ENCODE data around the gene PPDPF. TPM values are rescaled to one million over a fixed set of nuclear protein-coding genes. Genes with fewer than 3 reads are reported as not detected.

Gene PPDPF
- total RNA-seq, 4 donors from 2014 or later = 114 to 256 (median 162) TPM

GRCh38 chr20:63505281-63505680 is 15.3 kb upstream of the PPDPF start:
- Histone ChIP-seq H3K27me3 (peaks cover 95% of the 10 kb centered on the region), H3K36me3 (no peaks in the 10 kb centered on the region), H3K27ac (no peak overlapping the region), H3K4me3 (no peak overlapping the region), H3K4me1 (peaks cover 0 to 4% (median 0%) of the 10 kb centered on the region in 3 donors), H3K9me3 (peaks cover 0 to 25% (median 0%) of the 10 kb centered on the region in 3 donors)
- 71 to 80% methylated on average over 1 of the region's 8 CpGs for WGBS, 2 donors (ENCODE audit: low coverage in 1 of 2)
- no peak for ATAC-seq
- no peak for TF ChIP-seq EP300 (IDR thresholded peaks at IDR 0.05)
- no peak for TF ChIP-seq POLR2AphosphoS5 (IDR thresholded peaks at IDR 0.05)
- no peak for TF ChIP-seq CTCF (IDR thresholded peaks at IDR 0.05)
- TF ChIP-seq POLR2A (IDR thresholded peaks at IDR 0.05) = no peak

GRCh38 chr20:63505723-63506122 is 14.8 kb upstream of the PPDPF start:
- H3K9me3 ChIP-seq = peaks cover 0 to 25% (median 0%) of the 10 kb centered on the region in 3 donors
- H3K36me3 ChIP-seq = no peaks in the 10 kb centered on the region
- H3K4me3 ChIP-seq = no peak overlapping the region
- no peak for ATAC-seq
- H3K27ac ChIP-seq = no peak overlapping the region
- TF ChIP-seq EP300 (IDR thresholded peaks at IDR 0.05) (no peak), POLR2A (IDR thresholded peaks at IDR 0.05) (no peak), POLR2AphosphoS5 (IDR thresholded peaks at IDR 0.05) (no peak), CTCF (IDR thresholded peaks at IDR 0.05) (no peak)
- 68 to 100% methylated on average over 1 to 3 of the region's 12 CpGs for WGBS, 2 donors (ENCODE audit: low coverage in 1 of 2)
- peaks cover 0 to 4% (median 0%) of the 10 kb centered on the region in 3 donors for H3K4me1 ChIP-seq
- peaks cover 95% of the 10 kb centered on the region for H3K27me3 ChIP-seq

DNA sequence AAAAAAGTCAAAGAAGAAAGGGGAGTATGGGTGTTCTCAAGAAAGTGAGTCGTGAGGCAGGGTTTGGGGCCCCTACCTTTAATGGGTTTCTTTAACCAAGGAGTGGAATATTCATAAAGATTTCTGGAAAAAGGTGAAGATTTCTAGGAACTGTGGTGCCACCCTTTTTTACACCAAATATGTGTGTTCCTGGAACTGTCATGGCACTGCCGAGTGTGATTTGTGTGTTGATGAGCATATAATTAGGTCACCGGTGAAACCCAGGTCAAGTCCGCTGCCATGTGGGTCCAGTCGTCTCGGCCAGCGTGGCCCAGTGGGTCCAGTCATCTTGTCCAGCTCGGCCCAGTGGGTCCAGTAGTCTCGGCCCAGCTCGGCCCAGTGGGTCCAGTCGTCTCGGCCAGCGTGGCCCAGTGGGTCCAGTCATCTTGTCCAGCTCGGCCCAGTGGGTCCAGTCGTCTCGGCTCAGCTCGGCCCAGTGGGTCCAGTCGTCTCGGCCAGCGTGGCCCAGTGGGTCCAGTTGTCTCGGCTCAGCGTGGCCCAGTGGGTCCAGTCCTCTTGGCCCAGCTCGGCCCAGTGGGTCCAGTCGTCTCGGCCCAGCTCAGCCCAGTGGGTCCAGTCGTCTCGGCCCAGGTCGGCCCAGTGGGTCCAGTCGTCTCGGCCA is 13.4 kb upstream of the PPDPF start:
- TF ChIP-seq POLR2A (IDR thresholded peaks at IDR 0.05) (no peak), CTCF (IDR thresholded peaks at IDR 0.05) (no peak), EP300 (IDR thresholded peaks at IDR 0.05) (no peak), POLR2AphosphoS5 (IDR thresholded peaks at IDR 0.05) (no peak)
- no peaks in the 10 kb centered on the region for H3K36me3 ChIP-seq
- WGBS, 2 donors (ENCODE audit: low coverage in 1 of 2) = 75 to 96% methylated on average over 4 to 9 of the region's 30 CpGs
- ATAC-seq = no peak
- no peak overlapping the region for H3K27ac ChIP-seq
- peaks cover 93% of the 10 kb centered on the region for H3K27me3 ChIP-seq
- H3K4me3 ChIP-seq = no peak overlapping the region
- peaks cover 0 to 25% (median 0%) of the 10 kb centered on the region in 3 donors for H3K9me3 ChIP-seq
- no peaks in the 10 kb centered on the region for H3K4me1 ChIP-seq

GRCh38 chr20:63508072-63508768 is 12.3 kb upstream of the PPDPF start:
- no peak overlapping the region for H3K4me3 ChIP-seq
- no peak for TF ChIP-seq EP300 (IDR thresholded peaks at IDR 0.05)
- TF ChIP-seq CTCF (IDR thresholded peaks at IDR 0.05) = no peak
- no peak for TF ChIP-seq POLR2A (IDR thresholded peaks at IDR 0.05)
- no peaks in the 10 kb centered on the region for H3K36me3 ChIP-seq
- ATAC-seq = no peak
- no peaks in the 10 kb centered on the region for H3K4me1 ChIP-seq
- peaks cover 0 to 25% (median 0%) of the 10 kb centered on the region in 3 donors for H3K9me3 ChIP-seq
- no peak overlapping the region for H3K27ac ChIP-seq
- 79 to 84% methylated on average over 19 to 29 of the region's 33 CpGs for WGBS, 2 donors (ENCODE audit: low coverage in 1 of 2)
- H3K27me3 ChIP-seq = peaks cover 88% of the 10 kb centered on the region
